OCI-LY3 (cell line): Measurements from ENCODE around the gene METTL17.

ENCODE experiments used
- CTCF ChIP-seq: fragments of 200-600, 300-600 bp; sonication (generic); IDR thresholded peaks from 2 replicates; pipeline ENCODE4 v1.5.1; 2014; ENCODE audit warnings: antibody characterized with exemption, low read length, low read depth
- EZH2phosphoT487 ChIP-seq: fragments of 200-600 bp; shearing (Covaris generic); IDR thresholded peaks from 2 replicates; pipeline ENCODE4 v1.6.1; 2018; ENCODE audit warnings: antibody characterized with exemption, mixed run types, low read depth

- TF ChIP-seq CTCF (no peak), EZH2phosphoT487 (no peak)
Observed at GRCh38 chr14:20986811-20987210, 3.0 kb upstream of the METTL17 start.
